H9 (cell line): Measurements from ENCODE around the gene IGFL4. TPM values are rescaled to one million over a fixed set of nuclear protein-coding genes. Genes with fewer than 3 reads are reported as not detected.

Source experiments
- DNase-seq: peaks from one replicate; pipeline ENCODE4 v3.0.0-alpha.2; 2017
- H2AFZ ChIP-seq: one replicate; pipeline ENCODE4 v1.6.1; 2013; ENCODE audit warnings: mild to moderate bottlenecking, low read length, control low read depth, moderate library complexity
- H2AK5ac ChIP-seq: 2 replicates; pipeline ENCODE4 v1.6.1; 2013; ENCODE audit warnings: low read length, control low read depth, mixed read lengths; ENCODE audit not compliant: insufficient read length
- H2BK120ac ChIP-seq: one replicate; pipeline ENCODE4 v1.6.1; 2013; ENCODE audit warnings: low read depth, mild to moderate bottlenecking, low read length, control low read depth, inconsistent platforms; ENCODE audit not compliant: poor library complexity, severe bottlenecking
- H2BK12ac ChIP-seq: 2 replicates; pipeline ENCODE4 v1.6.1; 2013; ENCODE audit warnings: low read length, control low read depth, mixed read lengths, low read depth; ENCODE audit not compliant: insufficient read length
- H2BK15ac ChIP-seq: 2 replicates; pipeline ENCODE4 v1.6.1; 2013; ENCODE audit warnings: low read depth, low read length, control low read depth
- H2BK20ac ChIP-seq: one replicate; pipeline ENCODE4 v1.6.1; 2013; ENCODE audit warnings: low read depth, mild to moderate bottlenecking, low read length, control low read depth, inconsistent platforms; ENCODE audit not compliant: poor library complexity, severe bottlenecking
- H2BK5ac ChIP-seq: 2 replicates; pipeline ENCODE4 v1.6.1; 2013; ENCODE audit warnings: low read length, control low read depth, mixed read lengths; ENCODE audit not compliant: insufficient read length
- H3K14ac ChIP-seq: 2 replicates; pipeline ENCODE4 v1.6.1; 2013; ENCODE audit warnings: low read length, control low read depth; ENCODE audit not compliant: insufficient read depth
- H3K18ac ChIP-seq: 2 replicates; pipeline ENCODE4 v1.6.1; 2013; ENCODE audit warnings: low read depth, mild to moderate bottlenecking, mixed read lengths, low read length, control low read depth; ENCODE audit not compliant: insufficient read length
- H3K23ac ChIP-seq: 2 replicates; pipeline ENCODE4 v1.6.1; 2013; ENCODE audit warnings: low read length, control low read depth, mixed read lengths, low read depth; ENCODE audit not compliant: insufficient read length
- H3K23me2 ChIP-seq: 2 replicates; pipeline ENCODE4 v1.6.1; 2013; ENCODE audit warnings: low read depth, mild to moderate bottlenecking, mixed read lengths, low read length, control low read depth; ENCODE audit not compliant: insufficient read length, poor library complexity, severe bottlenecking
- H3K27ac ChIP-seq: 2 replicates; pipeline ENCODE4 v1.5.1; 2013; ENCODE audit warnings: low read length, control low read depth, mixed read lengths, low read depth; ENCODE audit not compliant: insufficient read length
- H3K27me3 ChIP-seq: 2 replicates; pipeline ENCODE4 v1.6.1; 2013; ENCODE audit warnings: low read length, control low read depth, inconsistent platforms; ENCODE audit not compliant: insufficient read depth
- H3K4ac ChIP-seq: 2 replicates; pipeline ENCODE4 v1.6.1; 2013; ENCODE audit warnings: low read depth, mild to moderate bottlenecking, control low read depth, inconsistent platforms, low read length, moderate library complexity
- H3K4me1 ChIP-seq: 2 replicates; pipeline ENCODE4 v1.6.1; 2013; ENCODE audit warnings: low read length, control low read depth, inconsistent platforms; ENCODE audit not compliant: insufficient read depth
- H3K4me2 ChIP-seq: 2 replicates; pipeline ENCODE4 v1.6.1; 2013; ENCODE audit warnings: low read length, control low read depth, mixed read lengths; ENCODE audit not compliant: insufficient read length, insufficient read depth
- H3K56ac ChIP-seq: 2 replicates; pipeline ENCODE4 v1.6.1; 2013; ENCODE audit warnings: low read depth, mild to moderate bottlenecking, mixed read lengths, low read length, control low read depth; ENCODE audit not compliant: insufficient read length
- H3K79me1 ChIP-seq: 2 replicates; pipeline ENCODE4 v1.6.1; 2013; ENCODE audit warnings: low read depth, mild to moderate bottlenecking, moderate library complexity, low read length, control low read depth, inconsistent platforms; ENCODE audit not compliant: insufficient read depth, poor library complexity, severe bottlenecking
- H3K79me2 ChIP-seq: 2 replicates; pipeline ENCODE4 v1.6.1; 2013; ENCODE audit warnings: low read length, control low read depth, inconsistent platforms; ENCODE audit not compliant: insufficient read depth
- H3K9ac ChIP-seq: 2 replicates; pipeline ENCODE4 v1.6.1; 2013; ENCODE audit warnings: low read length, control low read depth, mixed read lengths; ENCODE audit not compliant: insufficient read length; ENCODE audit errors: extremely low read depth
- H3K9me3 ChIP-seq: one replicate; pipeline ENCODE4 v1.6.1; 2013; ENCODE audit warnings: low read depth, low read length, inconsistent platforms; ENCODE audit not compliant: control insufficient read depth
- H3T11ph ChIP-seq: one replicate; pipeline ENCODE4 v1.6.1; 2013; ENCODE audit warnings: mild to moderate bottlenecking, low read length, control low read depth, inconsistent platforms
- H4K20me1 ChIP-seq: one replicate; pipeline ENCODE4 v1.6.1; 2013; ENCODE audit not compliant: control insufficient read depth, insufficient read length, insufficient read depth
- H4K5ac ChIP-seq: 2 replicates; pipeline ENCODE4 v1.6.1; 2013; ENCODE audit warnings: low read depth, mild to moderate bottlenecking, mixed read lengths, low read length, control low read depth; ENCODE audit not compliant: insufficient read length
- H4K8ac ChIP-seq: replicated peaks from 2 replicates; pipeline ENCODE4 v1.6.1; 2013; ENCODE audit warnings: low read length, control low read depth, mixed read lengths, low read depth; ENCODE audit not compliant: insufficient read length
- H4K91ac ChIP-seq: 2 replicates; pipeline ENCODE4 v1.6.1; 2013; ENCODE audit warnings: low read depth, mild to moderate bottlenecking, moderate library complexity, mixed read lengths, low read length, control low read depth; ENCODE audit not compliant: insufficient read length
- H3K27ac Mint-ChIP-seq, 3 experiments: 2 replicates in 2 of 3; 3 replicates in 1 of 3; pipeline ENCODE4 v1.8.0; 2020 to 2021; ENCODE audit warnings: mixed read lengths in 3 of 3, mild to moderate bottlenecking in 1 of 3, moderate library complexity in 1 of 3
- H3K27me3 Mint-ChIP-seq: 2 replicates; pipeline ENCODE4 v1.8.0; 2021; ENCODE audit warnings: low read depth, mild to moderate bottlenecking, moderate library complexity, mixed read lengths
- H3K36me3 Mint-ChIP-seq, 3 experiments: 2 replicates in 2 of 3; 3 replicates in 1 of 3; pipeline ENCODE4 v1.8.0; 2020 to 2021; ENCODE audit warnings: low read depth in 3 of 3, mixed read lengths in 3 of 3; ENCODE audit not compliant: insufficient read depth in 1 of 3
- H3K4me1 Mint-ChIP-seq, 2 experiments: 2 replicates each; pipeline ENCODE4 v1.8.0; 2020; ENCODE audit warnings: mixed read lengths in 2 of 2
- H3K4me3 Mint-ChIP-seq, 2 experiments: 2 replicates in 1 of 2; 3 replicates in 1 of 2; pipeline ENCODE4 v1.8.0; 2020 to 2021; ENCODE audit warnings: mild to moderate bottlenecking in 2 of 2, mixed read lengths in 2 of 2, moderate library complexity in 1 of 2
- H3K9me3 Mint-ChIP-seq, 2 experiments: 2 replicates in 1 of 2; 3 replicates in 1 of 2; pipeline ENCODE4 v1.8.0; 2020; ENCODE audit warnings: mild to moderate bottlenecking in 2 of 2, mixed read lengths in 2 of 2, moderate library complexity in 1 of 2
- CTCF ChIP-seq: fragments of 200-600 bp; sonication (generic); conservative IDR thresholded peaks from 3 replicates; pipeline ENCODE4 v1.8.0; 2021; ENCODE audit warnings: antibody characterized with exemption, mild to moderate bottlenecking
- WGBS: extraction: QIAGEN DNeasy Blood & Tissue Kit; methylation state at CpG from one replicate; pipeline ENCODE4 v1.1.7; 2013; ENCODE audit warnings: missing lambda C conversion rate, low lambda C conversion rate, mixed read lengths; ENCODE audit not compliant: insufficient read length; ENCODE audit errors: extremely low coverage; 5-methylcytosine and 5-hydroxymethylcytosine counted together
- total RNA-seq: library from RNA; stranded (reverse); gene quantifications from 2 replicates; pipeline ENCODE4 v1.2.1, GENCODE V29; 2021

Gene IGFL4
- total RNA-seq, 1 experiment from 2014 or later: 0.33 TPM

DNA sequence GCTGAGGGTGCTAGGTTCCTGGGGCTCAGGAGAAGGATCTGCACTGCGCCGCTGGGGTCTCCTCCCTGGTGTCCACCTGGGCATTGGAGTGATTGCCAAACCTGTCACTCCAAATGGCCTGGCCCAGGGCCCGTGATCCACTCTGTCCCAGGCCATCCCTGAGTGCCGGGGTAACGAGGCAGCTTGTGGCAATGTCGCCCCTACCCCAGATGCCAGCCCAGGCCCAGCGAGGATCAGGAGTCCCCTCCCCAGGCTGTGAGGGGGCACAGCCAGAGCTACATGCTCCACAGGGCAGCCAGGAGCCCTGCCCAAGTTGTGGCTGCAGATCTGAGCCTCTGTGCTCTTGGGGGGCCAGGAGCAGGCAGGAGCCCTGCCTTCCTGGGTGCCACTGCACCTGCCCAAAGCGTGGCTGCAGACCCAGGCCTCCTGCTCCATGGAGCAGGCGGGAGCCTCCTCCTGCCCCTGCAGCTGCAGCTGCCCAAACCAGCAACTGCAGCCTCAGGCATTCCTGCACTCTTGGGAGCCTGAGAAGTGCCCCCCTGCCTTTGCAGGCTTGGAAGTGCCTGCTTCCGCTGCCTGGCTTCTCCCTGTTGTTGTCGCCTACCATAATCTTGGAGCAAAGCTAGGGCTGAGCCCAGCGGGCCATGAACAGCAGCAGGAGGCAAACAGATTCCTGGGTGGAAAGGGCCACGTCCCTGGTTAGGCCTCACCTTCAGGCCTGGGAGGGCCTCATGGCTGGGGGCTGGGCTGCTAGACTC lies 4.6 kb downstream of the IGFL4 start:
- no CpG with 5 or more reads among the region's 13 CpGs for WGBS
- Histone ChIP-seq H3K18ac (no peak overlapping the region), H3K27me3 (no peaks in the 10 kb centered on the region), H3K23ac (no peak overlapping the region), H3T11ph (no peak overlapping the region), H3K23me2 (no peaks in the 10 kb centered on the region), H2AK5ac (no peak overlapping the region), H3K27ac (no peak overlapping the region), H3K14ac (no peak overlapping the region), H2BK5ac (no peak overlapping the region), H4K8ac (no peak overlapping the region), H3K56ac (no peak overlapping the region), H2BK20ac (no peak overlapping the region), H4K20me1 (no peaks in the 10 kb centered on the region), H3K4ac (no peak overlapping the region), H3K9ac (no peak overlapping the region), H4K5ac (no peak overlapping the region), H2AFZ (no peak overlapping the region), H3K79me2 (no peaks in the 10 kb centered on the region), H3K4me2 (no peak overlapping the region), H2BK120ac (no peak overlapping the region), H3K9me3 (no peaks in the 10 kb centered on the region), H3K4me1 (no peaks in the 10 kb centered on the region), H2BK15ac (no peak overlapping the region), H4K91ac (no peak overlapping the region), H2BK12ac (no peak overlapping the region), H3K79me1 (no peaks in the 10 kb centered on the region)
- Mint-ChIP-seq H3K27me3 (peaks cover 26% of the 10 kb centered on the region), H3K9me3 (peaks cover 14 to 21% of the 10 kb centered on the region in 2 experiments; a peak in 4 of 5 replicates), H3K4me1 (peaks cover 0 to 7% of the 10 kb centered on the region in 2 experiments; a peak in 2 of 4 replicates), H3K27ac (no peak overlapping the region), H3K4me3 (no peak overlapping the region), H3K36me3 (no peaks in the 10 kb centered on the region; a peak in 1 of 7 replicates)
- DNase-seq: no peak
- TF ChIP-seq CTCF: no peak
